GM10847 (cell line): ENCODE data around the gene YPEL4.

ENCODE experiments used
- POLR2A ChIP-seq: IDR thresholded peaks from 2 replicates; pipeline ENCODE4 v1.6.1; 2011; ENCODE audit not compliant: insufficient read length; ENCODE audit errors: extremely low read depth

The YPEL4 gene, protein sequence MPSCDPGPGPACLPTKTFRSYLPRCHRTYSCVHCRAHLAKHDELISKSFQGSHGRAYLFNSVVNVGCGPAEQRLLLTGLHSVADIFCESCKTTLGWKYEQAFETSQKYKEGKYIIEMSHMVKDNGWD

GRCh38 chr11:57649826-57650738 lies at the start of gene YPEL4:
TSS of gene YPEL4 (minus strand) at chr11:57649912. CDS start at chr11:57647107, 2,805 bp downstream.
- TF ChIP-seq POLR2A: no peak

DNA sequence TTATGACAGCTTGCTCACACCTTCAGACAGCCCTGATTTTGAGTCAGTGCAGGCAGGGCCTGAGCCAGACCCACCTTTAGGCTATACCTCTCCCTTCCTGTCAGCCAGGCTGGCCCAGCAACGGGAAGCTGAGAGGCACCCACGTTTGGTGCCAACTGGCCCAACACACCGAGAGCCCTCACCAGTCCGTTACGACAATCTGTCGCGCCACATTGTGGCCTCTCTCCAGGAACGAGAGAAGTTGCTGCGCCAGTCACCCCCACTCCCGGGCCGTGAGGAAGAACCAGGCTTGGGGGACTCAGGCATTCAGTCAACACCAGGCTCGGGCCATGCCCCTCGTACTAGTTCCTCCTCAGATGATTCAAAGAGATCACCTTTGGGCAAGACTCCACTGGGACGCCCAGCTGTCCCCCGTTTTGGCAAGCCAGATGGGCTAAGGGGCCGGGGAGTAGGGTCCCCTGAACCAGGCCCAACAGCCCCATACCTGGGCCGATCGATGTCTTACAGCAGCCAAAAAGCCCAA lies 49.2 kb upstream of the YPEL4 start:
- TF ChIP-seq POLR2A: no peak

DNA sequence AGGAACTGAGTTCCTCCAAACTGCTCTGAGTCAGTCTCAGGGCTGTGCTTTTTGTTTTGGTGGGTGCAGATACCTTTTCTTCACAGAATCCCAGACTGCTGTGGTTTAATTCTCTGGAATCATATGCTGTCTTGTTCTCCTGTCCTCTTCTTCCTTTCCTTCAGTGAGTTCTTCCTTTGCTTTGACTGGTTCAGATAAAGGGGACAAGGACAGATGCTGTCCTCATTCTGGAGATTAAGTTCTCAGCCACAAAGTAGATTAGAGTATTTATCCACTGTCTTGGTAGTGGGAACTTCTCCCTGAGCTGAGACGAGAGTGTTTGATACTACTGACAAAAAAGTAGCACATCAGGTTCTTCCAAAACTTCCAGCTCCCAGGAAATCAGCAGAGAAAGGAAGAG lies 31.5 kb upstream of the YPEL4 start:
- no peak for TF ChIP-seq POLR2A

DNA sequence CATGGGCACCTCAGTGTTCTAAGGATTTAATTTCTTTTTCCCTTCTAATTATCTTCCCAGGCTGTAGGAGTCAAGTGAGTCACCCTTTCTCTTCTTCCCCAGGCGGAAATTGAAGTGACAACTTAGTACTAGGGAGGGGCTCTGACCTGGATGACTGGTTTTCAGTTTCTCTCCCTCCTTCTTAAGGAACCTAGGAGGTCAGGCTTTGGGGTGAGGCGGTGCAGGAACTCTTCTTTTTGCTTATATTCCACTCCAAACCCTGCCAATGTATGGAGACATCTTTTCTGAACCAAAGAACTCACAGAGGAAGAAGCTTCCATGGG lies 30.8 kb upstream of the YPEL4 start:
- TF ChIP-seq POLR2A: no peak

- TF ChIP-seq POLR2A: no peak
Observed at GRCh38 chr11:57679396-57679795, 29.7 kb upstream of the YPEL4 start.

DNA sequence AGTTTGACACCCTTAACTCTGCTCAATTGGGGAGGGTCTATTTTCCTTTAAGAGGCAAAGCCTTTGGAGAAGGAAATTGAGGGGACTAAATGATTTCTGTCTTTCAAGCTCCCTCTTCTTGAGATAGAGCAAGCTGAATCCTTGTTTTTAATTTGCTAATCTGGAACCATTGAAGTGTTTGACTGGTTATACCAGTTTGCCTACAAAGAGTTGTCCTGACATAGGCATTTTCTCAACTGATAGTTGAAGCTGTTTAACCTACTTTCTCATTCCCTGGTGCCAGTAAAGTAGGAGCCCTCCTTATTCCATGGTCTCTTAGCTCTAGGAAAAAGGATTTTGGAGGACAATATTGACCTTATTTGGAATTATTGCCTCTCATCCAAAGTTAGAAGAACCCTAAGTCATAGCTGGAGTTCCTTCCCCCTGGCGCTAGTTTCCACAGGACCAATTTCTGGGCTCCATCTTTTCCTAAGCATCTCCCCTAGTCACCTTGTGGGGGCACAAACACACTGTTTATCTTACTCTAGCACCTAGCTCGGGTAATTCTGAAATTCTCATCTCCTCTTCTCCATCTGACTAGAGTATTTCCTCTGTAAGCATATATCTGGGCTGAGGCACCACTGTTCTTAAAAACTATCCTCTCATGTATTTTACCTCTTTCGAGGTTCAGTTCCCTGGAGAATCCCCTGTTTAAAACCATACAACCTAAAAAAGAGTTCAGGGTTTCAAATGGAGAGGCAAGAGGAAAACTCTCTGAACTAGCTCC lies 25.6 kb upstream of the YPEL4 start:
- no peak for TF ChIP-seq POLR2A

- TF ChIP-seq POLR2A: no peak
Observed at GRCh38 chr11:57674251-57674650, 24.5 kb upstream of the YPEL4 start.

DNA sequence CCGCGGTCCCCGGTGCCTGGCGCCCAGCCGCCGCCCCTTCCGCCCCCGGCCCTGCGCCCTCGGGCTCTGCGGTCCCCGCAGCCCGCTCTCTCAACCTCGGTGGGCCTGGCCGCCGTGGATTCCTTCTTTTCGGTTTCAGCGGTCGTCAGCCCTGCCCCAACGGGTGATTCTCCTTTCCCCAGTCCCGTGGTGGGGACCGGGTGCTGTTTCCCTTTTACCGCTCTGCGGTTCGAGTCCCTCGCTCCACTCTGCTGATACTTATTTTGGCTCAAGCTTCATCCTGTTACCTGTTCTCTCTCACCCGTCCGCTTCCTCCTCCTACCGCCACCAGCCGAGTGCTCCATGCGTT lies 18.7 kb upstream of the YPEL4 start:
- TF ChIP-seq POLR2A: no peak

GRCh38 chr11:57667736-57668433 lies 18.2 kb upstream of the YPEL4 start, which contains the start of gene ZDHHC5:
TSS of gene ZDHHC5 (plus strand) at chr11:57668114. CDS start at chr11:57673091, 4,977 bp downstream.
- TF ChIP-seq POLR2A: peak; percentile 88

GRCh38 chr11:57667117-57667735 lies 17.5 kb upstream of the YPEL4 start:
- peak; percentile 36 for TF ChIP-seq POLR2A

DNA sequence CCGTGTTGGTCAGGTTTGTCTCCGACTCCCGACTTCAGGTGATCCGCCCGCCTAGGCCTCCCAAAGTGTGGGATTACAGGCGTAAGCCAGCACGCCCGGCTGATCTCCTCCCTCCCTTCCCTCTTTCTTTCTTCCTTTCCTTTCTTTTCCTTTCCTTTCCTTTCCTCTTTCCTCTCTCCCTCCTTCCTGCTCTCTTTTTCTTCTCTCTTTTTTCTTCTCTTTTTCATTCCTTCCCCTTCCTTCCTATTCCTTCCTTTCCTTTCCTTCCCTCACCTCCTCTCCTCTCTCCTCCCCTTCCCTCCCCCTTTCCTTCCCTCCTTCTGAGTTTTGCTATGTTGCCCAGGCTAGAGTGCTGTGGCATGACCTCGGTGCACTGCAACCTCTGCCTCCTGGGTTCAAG lies 14.3 kb upstream of the YPEL4 start:
- TF ChIP-seq POLR2A: no peak

GRCh38 chr11:57662893-57663292 lies 13.2 kb upstream of the YPEL4 start:
- TF ChIP-seq POLR2A: no peak

DNA sequence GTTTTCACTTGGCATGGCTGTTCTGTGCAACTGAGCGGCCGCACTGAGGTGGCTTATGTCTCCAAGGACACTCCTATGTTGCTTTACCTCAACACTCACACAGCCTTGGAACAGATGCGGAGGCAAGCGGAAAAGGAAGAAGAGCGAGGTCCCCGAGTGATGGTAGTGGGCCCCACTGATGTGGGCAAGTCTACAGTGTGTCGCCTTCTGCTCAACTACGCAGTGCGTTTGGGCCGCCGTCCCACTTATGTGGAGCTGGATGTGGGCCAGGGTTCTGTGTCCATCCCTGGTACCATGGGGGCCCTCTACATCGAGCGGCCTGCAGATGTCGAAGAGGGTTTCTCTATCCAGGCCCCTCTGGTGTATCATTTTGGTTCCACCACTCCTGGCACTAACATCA lies 10.0 kb upstream of the YPEL4 start:
- no peak for TF ChIP-seq POLR2A

- TF ChIP-seq POLR2A: no peak
Observed at GRCh38 chr11:57658023-57658361, 8.3 kb upstream of the YPEL4 start.

DNA sequence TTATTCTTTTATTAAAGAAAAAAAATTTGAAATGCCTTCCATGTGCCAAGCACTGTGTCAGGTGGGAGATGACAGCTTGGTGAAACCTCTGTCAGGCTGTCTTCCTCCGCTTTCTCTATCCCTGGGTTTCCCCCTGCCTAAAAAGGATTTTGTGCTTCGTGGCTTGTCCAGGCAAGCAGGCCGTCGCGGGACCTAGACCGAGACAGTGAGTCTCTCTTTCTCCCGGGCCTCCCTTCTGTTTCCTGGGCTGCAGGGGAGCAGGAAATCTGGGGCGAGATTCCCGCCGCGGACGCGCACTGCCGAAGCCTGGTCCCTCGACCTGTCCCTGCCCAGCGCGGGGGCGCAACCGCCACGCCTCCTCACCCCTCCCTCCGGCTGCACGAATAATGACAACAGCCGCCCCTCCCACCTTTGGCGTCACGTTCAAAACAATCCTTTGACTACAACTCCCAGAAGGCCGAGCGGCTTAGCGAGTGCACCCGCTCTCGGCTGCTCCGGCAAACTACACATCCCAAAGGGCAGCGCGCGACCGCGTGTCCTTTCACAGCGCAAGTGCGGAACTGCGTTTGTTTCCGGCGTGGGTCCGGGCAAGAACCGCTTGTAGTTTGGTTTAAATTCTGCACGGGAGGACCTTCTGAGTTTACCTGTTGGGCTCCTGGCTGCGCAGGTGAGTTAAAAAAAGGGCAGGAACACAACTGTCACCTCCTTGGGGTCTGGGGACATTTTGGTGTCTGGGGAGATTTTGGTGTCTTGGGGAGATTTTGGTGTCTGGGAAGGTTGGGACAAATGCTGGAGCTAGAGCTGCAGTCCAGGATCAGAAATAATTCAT lies 7.7 kb upstream of the YPEL4 start, which contains the start of gene CLP1:
Gene CLP1 (plus strand): TSS at position 569 of the 829 bp plus-strand sequence. CDS start 1,715 bp downstream, outside the sequence.
- TF ChIP-seq POLR2A: peak; percentile 43

- no peak for TF ChIP-seq POLR2A
Observed at GRCh38 chr11:57656885-57657193, 7.1 kb upstream of the YPEL4 start.
